IPS DF 4.7 (cell line): ENCODE results near the gene SMIM38.

Experiments used
- DNase-seq: peaks from one replicate; pipeline ENCODE4 v3.0.0-alpha.2; 2013; ENCODE audit warnings: low spot score; ENCODE audit errors: extremely low read depth

SMIM38 gene

DNA sequence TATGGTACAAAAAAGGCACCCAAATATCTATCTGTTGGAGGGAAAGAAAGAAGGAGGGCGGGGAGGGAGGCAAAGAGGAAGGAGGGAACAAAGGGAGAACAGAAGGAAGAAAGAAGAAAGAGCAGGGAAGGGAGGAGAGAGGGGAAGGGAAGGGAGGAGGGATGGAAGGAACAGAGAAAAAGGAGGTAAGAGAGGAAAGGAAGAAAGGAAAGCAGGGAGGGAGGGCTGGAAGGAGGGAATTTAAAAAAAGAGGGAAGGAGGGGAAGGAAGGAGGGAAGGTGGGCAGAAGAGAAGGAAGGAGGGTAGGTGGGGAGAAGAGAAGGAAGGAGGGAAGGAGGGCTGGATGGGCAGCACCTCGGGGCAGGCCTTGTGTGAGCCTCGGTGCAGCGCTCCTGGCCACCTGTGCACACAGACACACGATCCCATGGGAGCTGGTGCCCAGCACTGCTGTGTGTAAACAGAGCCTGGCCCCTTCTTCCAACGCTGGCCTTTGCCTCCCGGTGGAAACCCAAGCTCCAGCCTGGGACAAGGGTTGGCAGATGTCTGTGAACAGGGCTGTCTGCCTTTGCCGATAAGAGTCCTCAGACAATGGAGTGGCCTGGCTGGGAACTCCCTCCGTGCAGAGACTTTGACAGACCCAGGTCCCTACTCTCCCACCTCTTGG is 23.2 kb downstream of the SMIM38 start:
- no peak for DNase-seq

DNA sequence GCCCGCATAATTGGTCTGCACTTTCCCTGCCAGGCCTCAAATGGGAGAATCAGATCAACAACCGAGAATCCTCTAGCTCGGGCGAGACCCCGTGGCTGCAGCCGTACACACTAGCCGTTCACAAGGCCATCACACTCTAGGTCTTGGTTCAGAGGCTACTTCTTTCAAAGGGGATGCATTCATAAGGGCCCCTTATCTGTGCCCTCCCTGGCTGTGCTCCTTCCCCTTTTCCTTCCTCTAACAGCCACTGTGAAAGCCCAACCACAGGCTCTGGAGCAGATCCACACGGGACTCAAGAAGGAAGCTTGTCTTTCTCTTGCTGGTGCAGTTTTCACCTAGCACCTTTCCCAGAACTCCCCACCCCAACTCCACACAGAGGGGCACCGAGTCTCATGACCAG is 24.5 kb downstream of the SMIM38 start:
- DNase-seq: no peak

DNA sequence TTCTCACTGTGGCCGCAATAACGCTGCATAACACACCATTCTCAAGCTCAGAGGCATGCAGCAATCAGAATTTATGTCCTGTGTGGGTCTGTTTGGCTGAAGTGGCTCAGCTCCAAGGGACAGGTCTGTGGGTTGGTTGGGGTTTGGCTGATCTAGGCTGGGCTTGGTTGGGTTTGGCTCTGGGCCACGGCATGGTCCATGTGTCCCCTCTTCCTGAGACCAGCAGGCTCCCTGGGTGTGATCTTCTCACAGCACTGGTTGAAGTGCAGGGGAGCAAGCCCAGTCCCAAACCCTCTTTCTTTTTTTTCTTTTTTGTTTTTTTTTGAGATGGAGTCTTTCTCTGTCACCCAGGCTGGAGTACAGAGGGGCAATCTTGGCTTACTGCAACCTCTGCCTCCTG is 25.0 kb downstream of the SMIM38 start:
- no peak for DNase-seq

DNA sequence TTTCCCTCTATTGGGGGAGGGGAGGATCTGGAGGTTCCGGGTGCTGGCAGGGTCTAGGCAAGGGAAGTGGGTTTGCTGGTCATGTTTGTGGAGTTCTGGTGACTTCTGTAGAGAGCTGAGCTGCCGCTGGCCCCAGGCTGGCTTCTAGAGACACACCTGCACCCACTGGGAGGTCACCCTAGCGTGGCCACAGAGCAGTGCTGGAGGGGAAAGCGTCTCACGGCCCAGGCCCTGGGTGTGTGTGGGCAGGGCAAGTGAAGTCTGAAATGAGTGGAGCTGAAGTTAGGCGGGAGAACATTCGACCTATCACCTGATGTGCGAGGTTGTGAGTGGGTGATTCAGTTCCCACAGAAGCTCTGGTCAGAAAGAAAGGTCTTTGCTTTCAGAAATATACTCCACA is 27.9 kb downstream of the SMIM38 start:
- no peak for DNase-seq

DNA sequence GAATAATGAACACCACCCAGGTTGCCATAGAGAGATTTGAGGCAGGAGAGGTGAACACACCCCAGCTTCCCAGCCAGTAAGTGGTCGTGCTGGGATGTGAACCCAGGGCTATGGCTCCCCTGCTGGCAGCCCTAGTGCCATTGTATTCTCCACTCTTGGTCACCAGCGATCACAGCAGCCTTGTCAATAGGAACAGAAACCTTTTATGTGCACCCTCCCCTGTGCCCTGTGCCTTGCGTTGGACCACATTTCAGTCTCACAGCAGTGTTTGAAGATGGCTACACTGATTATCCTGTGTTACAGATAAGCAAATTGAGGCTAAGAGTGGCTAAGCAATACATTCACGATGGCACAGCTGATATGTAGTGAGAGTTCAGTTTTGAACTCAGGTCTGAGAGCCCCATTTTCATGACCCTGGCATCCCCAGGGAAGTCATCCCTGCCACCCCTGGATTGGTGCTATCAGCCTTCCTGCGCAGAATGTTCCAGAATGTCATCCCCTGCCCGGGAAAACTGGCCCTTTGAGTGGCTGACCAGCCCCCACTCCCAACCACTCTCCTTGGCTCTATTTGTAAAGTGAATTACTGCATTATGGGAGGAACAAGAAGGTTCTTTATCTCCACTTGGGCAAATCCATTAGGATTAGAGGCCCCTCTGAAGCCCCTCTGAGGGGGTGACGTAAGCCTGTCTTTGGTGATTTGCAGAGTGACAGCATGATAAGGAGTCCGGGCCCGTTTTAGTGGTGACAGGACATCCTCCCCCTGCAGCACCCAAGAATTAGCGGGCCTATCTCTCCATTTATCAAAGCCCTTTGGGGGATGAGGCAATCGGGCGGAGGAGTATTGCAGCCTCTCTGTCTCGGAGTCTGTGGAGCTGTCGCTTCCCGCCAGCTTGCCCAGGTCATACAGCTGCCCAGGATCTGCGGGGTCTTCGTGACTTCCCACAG is 30.9 kb downstream of the SMIM38 start:
- DNase-seq: no peak

DNA sequence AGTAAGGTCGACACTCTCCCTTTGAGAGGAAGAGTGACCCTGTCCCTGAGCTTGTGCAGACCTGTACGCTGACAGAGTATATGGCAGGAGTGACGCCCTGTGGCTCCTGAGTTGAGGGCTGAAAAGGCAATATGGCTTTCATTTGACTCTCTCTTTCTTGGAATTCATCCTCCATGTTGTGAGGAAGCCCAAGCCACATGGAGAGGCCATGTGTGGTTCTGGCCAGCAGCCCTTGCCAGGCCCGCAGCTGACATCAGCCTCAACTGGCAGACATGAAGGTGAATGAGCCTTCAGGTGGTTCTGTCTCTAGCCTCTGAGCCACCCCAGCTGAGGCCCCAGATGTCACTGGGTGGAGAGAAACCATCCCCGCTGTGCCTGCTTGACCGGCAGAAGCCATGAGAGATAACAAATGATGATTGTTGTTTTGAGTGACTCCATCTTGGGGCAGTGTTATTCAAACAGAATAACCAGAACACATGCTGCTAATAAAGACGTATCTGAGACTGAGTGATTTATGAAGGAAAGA is 31.9 kb downstream of the SMIM38 start:
- no peak for DNase-seq

DNA sequence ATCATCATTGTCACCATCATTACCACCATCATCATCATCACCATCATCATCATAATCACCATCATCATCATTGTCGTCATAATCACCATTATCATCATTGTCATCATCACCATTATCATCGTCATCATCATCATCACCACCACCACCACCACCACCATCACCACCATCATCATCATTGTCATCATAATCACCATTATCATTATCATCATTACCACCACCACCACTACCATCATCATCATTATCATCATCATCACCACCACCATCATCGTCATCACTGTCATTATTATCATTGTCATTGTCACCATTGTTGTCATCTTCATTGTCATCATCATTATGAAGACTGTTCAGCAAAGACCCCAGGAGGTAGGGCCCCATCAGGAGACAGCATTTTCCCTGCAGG is 33.3 kb downstream of the SMIM38 start:
- DNase-seq: no peak

DNA sequence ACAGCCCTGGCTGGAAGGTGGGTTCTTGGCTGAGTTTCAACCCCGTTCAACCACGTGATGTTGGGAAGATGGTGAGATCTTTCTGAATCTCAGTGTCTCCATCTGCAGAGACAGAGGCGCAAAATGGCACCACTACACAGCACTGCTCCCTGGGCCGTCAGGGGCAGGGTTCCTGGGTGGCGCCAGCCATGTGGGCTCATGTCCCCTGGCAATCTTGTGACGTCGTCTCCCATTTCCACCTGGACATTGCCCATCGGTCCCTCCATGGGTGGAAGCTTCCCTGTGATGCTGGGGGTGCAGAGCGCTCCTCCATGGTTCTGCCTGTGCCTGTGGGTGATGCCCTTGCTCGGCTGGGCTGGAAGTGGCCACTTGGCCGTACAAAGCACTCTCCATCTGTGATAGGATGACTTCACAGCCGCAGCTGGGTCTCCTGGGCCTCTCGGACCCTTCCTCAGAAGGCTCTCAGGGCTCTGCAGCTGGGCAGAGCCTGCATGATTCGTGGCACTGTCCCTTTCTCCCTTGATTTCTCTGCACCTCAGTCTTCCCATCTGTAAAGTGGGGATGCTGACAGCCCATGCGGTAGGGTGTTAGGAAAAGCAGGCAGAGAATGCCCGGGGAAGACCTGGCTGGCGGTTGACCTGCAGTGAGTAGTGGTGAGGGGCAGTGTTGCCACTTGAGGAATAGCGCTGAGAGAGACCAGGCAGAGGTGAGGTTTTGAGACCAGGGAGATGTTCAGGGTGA is 35.2 kb downstream of the SMIM38 start:
- DNase-seq: no peak

DNA sequence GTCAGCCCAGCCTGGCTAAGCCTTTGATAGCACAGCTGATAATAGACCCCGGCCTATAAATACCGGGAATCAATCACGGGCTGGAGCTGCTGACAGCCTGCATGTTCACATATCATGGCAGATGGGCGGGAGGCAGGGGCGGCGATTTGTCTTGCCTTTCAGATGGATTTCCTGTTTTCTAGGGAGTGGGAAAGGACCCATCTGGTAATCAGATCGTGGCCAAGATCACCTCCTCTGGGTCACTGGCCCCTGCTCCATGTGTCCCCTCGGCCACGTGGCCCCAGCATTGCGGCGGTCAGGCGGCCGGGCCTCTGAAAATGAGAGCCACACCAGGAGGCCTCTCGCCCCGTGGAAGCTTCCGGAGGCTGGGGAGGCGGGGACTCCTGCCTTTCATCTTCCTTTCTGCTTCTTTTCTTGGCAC is 36.6 kb downstream of the SMIM38 start:
- no peak for DNase-seq

DNA sequence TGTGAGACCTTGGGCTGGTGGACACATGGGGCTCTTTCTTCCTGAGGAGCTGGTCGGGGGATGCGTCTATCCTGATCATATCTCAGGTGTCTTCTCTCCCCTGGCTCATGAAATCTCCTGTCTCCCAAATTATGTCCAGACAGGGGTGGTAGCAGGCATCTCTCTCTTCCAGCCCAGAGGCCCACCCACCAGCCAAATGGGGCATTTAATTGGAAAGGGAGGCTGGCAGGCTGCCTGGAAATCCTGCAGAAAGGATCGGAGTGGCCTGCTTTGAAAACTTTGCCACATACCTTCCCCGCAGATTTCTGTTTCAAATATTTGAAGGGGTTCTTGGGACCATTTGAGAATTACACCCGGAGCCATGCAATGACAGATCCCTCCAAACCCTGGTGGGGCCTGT is 37.4 kb downstream of the SMIM38 start:
- no peak for DNase-seq

DNA sequence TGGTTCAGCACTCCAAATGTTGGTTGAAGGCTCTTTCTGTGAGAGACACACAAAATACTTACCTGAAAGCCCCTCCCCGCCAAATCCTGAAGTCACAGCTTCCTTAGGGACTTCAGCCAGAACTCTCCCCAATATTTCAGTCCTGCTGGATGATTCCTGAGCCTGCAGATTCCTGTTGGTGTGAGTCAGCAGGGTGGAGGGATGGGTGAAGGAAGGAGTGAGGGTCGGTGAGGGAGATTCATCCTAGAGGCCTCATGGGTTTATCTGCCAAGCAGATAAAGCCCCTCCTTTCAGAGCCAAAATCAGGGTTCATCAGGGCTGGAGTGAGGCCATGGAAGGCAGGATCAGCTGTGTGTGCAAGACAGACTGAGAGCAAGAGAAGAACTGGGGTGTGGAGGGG is 37.9 kb downstream of the SMIM38 start:
- no peak for DNase-seq

DNA sequence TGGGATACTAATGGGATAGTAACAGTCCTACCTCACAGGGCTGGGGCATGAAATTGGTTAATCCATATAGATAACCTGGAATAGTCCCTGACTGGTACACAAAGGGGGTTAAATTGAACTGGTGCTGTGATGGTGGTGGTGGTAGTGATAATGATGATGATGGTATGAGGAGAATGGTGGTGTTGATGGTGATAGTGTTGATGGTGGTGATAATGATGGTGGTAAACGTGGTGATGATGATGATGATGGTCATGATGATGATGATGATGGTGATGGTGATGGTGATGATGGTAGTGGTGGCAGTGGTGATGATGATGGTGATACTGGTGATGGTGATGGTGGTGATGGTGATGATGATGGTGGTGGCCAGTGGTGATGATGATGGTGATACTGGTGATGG is 38.7 kb downstream of the SMIM38 start:
- DNase-seq: no peak

DNA sequence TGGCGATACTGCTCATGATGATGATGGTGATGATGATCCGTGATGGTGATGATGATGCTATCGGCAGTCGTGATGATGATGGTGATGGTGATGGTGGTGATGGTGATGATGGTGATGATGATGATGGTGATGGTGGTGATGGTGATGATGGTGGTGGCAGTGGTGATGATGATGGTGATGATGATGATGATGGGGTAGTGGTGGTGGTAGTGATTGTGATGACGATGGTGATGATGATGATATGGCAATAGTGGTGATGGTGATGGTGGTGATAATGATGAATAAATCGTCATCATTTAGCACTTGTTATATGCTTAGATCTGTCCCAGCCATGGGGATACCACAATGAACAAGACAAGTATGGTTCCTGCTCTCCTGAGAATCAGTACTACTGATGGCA is 39.2 kb downstream of the SMIM38 start:
- DNase-seq: no peak

DNA sequence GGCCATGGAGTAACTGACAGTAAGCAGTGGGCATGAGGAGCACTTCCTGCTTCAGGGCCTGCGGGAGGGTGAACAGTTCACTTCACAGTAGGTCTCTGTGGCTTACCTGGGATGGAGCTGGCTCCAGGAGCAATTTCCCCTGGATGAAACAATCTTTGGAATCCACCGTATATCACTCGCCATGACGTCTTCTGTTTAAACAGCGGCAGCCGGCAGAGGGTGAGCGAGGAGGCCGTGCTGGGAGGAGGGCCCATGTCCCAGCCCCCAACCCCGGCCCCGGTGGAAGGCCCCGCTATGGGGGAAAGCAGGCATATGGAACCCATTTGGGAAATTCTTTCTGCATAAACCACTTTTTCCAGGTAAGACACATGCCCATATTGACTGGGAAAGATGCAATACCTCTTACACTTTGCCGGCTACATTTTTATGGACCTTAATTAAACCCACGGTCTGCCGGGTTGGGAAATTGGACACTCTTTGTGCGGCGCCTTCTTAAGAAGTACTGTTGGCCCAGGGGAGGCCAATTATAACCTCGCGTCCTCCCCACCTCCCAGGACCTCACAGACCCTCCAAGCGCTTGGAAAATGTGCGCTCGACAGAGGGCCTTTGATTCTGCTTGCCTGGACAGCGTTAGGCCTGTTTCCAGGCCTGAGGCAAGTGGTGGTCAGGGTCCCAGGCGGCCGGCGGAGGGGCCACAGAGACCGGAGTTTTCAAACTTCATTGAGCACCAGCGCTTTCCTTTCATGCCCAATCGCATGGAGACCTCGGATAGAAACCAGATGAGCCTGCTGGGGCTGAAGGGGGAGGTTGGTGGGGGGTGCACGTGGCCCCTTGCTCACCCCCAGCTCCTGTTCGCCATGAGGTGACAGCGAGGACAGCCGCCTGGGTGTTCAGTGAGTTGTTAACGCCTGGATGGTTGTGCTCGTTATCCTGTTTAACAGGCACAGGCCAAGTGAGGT is 40.4 kb downstream of the SMIM38 start:
- no peak for DNase-seq

DNA sequence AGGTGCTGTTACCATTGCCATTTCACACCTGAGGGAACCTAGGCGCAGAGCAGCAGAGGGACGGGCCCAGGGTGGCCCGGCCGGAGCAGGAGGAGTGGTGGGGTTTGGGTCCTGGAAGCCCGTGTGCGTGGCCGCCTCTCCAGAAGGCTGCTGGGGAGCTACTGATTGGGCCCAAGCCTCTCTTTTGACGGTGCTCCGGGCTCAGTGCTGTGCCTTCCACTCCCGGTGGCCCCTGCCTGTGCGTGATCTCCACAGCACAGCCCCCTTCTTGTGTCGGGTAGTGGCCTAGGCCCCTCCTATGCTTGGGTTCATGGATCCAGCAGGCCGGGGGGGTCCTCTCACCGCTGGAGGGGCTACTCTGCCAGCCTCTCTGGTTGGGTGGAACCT is 41.0 kb downstream of the SMIM38 start:
- DNase-seq: no peak

DNA sequence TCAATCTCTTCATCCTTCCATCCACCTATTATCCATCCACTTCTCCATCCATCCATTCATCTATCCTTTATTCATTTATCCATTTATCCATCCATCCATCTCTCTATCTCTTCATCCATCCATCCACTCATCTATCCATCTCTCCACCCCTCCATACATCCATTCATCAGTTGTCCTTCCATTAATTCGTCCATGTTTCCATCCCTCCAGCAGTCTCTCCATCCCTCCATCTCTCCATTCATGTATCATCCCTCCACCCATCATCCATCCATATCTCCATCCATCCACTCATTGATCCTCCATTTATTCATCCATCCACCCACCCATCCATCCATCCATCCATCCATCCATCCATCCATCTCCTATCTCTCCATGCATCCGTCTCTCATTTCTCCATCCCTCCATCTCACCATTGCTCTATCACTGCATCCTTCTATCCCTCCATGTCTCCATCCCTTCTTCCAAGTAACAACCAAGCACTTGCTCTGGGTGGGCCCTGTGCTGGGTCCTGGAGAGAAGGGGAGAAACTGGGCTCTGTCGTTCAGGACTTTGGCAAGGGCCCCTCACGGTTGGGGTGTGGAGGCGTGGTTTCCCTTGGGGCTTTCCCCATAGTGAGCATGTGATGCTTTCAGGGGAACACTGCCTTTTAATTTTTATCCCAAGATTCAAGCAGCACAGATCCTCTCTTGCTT is 43.3 kb downstream of the SMIM38 start:
- no peak for DNase-seq

DNA sequence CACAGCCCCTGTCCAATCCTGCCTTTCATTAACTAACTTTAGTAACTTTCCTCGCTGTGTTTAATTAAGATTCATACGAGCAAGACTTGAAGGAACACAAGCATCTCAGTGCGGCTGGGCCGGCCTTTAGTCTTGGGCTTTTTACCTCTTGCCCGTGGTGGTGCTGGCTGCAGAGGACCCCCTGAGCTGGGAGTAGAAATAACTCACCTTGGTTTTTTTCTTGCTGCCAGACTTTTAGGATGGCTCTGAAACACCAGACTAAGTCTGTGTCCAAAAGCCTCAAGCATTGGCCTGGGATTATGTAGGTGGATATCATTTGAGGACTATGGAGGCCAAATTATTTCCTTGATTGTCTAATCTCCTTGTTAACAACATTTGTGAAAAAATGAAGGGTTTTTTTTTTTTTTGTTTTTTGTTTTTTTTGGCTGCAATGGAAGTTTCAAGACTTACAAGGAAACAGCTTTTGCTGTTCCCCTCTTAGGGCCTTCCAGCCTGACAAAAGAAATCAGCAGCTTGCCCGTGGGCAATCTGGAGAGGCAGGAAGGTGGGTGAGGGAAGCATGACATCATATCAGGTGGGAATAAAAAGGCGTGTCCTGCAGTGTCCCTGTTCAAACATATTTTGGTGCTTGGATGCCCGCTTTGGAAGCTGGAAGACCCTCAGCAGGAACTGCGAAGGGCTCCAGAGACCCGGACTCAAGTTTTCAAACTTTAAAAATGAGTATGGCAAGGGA is 44.0 kb downstream of the SMIM38 start:
- no peak for DNase-seq

DNA sequence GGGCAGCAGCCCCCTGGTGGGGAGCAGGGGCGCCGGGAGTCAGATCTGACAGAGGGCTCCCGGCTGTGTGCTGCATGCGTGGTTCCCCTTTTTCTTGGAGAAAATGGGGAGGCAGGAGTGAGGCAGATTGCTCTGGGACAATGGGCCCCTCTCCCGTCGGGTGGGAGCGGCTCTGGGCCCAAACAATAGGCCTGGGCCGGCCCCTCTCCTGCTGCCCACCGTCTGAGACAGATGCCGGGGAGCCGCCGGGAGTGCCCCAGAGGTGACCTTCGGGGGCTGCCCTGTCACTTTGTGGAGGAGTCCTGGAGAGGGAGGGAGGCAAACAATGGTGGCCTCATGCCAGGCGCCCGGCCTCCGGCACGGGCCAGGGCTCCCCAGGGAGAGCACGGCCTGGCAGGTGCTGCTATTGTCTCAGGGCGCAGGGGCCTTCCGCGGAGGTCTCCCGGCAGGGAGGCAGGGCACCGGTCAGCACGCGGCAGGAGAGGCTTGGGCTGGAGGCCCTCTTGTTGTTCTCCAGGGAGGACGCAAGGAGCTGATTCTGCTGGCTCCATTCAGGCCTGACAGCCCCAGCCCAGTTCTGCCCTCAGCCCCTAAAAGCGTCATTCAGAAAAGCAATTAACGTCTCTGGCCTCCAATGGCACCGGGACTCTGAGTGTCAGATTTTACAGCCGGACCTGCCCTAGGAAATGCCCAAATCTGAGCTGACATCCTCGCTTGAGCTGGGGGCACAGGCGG is 44.8 kb downstream of the SMIM38 start:
- DNase-seq: no peak

DNA sequence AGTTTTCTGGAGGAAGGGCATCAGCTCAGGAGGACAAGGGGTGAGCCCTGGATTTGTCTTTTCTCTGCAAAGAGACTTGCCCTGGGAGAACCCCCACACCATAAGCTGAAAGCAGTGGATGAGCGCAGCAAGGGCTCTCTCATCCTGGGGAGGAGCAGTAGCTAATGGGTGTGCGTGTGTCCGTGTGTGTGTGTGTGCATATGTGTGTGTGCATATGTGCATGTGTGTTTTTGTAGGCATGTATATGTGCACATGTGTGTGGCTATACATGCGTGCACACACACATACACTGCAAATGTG is 45.3 kb downstream of the SMIM38 start:
- DNase-seq: no peak
